Astrocyte (in vitro differentiated cells and primary cell): Measurements from ENCODE around the gene TUFT1. TPM values are rescaled to one million over a fixed set of nuclear protein-coding genes. Genes with fewer than 3 reads are reported as not detected.

Source experiments
- DNase-seq: peaks from one replicate; pipeline ENCODE4 v3.0.0-alpha.2; 2010; ENCODE audit warnings: low read depth
- FAIRE-seq: peaks from 2 replicates; lab custom pipeline; 2011; peaks lifted over from hg19 to GRCh38; lab: Jason Lieb, UNC
- H2AFZ ChIP-seq: 2 replicates; pipeline ENCODE4 v1.6.0; 2012; ENCODE audit warnings: low read depth, low read length, inconsistent platforms
- H3K27ac ChIP-seq: 2 replicates; pipeline ENCODE4 v1.5.1; 2011; ENCODE audit warnings: low read depth, low read length, inconsistent platforms
- H3K27me3 ChIP-seq: 2 replicates; pipeline ENCODE4 v1.6.0; 2011; ENCODE audit warnings: low read length, inconsistent platforms; ENCODE audit not compliant: insufficient read depth
- H3K36me3 ChIP-seq: 2 replicates; pipeline ENCODE4 v1.5.1; 2011; ENCODE audit warnings: low read length, inconsistent platforms; ENCODE audit not compliant: insufficient read depth
- H3K4me1 ChIP-seq: 2 replicates; pipeline ENCODE4 v1.5.1; 2011; ENCODE audit warnings: low read length, inconsistent platforms; ENCODE audit not compliant: insufficient read depth
- H3K4me2 ChIP-seq: 2 replicates; pipeline ENCODE4 v1.6.0; 2012; ENCODE audit warnings: low read length, inconsistent platforms
- H3K4me3 ChIP-seq: 2 replicates; pipeline ENCODE4 v1.5.1; 2011; ENCODE audit warnings: low read depth, mild to moderate bottlenecking, low read length, inconsistent platforms; ENCODE audit not compliant: insufficient read depth
- H3K79me2 ChIP-seq: 2 replicates; pipeline ENCODE4 v1.6.0; 2012; ENCODE audit warnings: mild to moderate bottlenecking, low read length, inconsistent platforms; ENCODE audit not compliant: insufficient read depth
- H3K9ac ChIP-seq: 2 replicates; pipeline ENCODE4 v1.6.0; 2012; ENCODE audit warnings: mild to moderate bottlenecking, low read length, inconsistent platforms
- H3K9me3 ChIP-seq: 2 replicates; pipeline ENCODE4 v1.5.1; 2012; ENCODE audit warnings: low read depth, mild to moderate bottlenecking, low read length, inconsistent platforms; ENCODE audit not compliant: insufficient read depth
- H4K20me1 ChIP-seq: 2 replicates; pipeline ENCODE4 v1.6.0; 2012; ENCODE audit warnings: low read length, inconsistent platforms; ENCODE audit not compliant: insufficient read depth
- H3K27ac Mint-ChIP-seq: one replicate; pipeline ENCODE4 v1.8.0; 2021; ENCODE audit warnings: mild to moderate bottlenecking, mixed read lengths; ENCODE audit not compliant: unreplicated experiment
- H3K27me3 Mint-ChIP-seq: one replicate; pipeline ENCODE4 v1.8.0; 2021; ENCODE audit warnings: low read depth, mixed read lengths; ENCODE audit not compliant: unreplicated experiment
- H3K36me3 Mint-ChIP-seq: one replicate; pipeline ENCODE4 v1.8.0; 2021; ENCODE audit warnings: low read depth, mixed read lengths; ENCODE audit not compliant: unreplicated experiment
- H3K4me1 Mint-ChIP-seq: one replicate; pipeline ENCODE4 v1.8.0; 2021; ENCODE audit warnings: low read depth, mixed read lengths; ENCODE audit not compliant: unreplicated experiment
- H3K4me3 Mint-ChIP-seq: one replicate; pipeline ENCODE4 v1.8.0; 2021; ENCODE audit warnings: mild to moderate bottlenecking, moderate library complexity, mixed read lengths; ENCODE audit not compliant: unreplicated experiment
- H3K9me3 Mint-ChIP-seq: one replicate; pipeline ENCODE4 v1.8.0; 2021; ENCODE audit warnings: mild to moderate bottlenecking, mixed read lengths; ENCODE audit not compliant: unreplicated experiment
- EZH2 ChIP-seq: IDR thresholded peaks from 2 replicates; pipeline ENCODE4 v1.6.1; 2012; ENCODE audit warnings: mild to moderate bottlenecking, low read length, inconsistent platforms; ENCODE audit not compliant: insufficient read depth
- total RNA-seq: library from RNA; stranded (reverse); gene quantifications from 2 replicates; pipeline ENCODE4 v1.2.1, GENCODE V29; 2021
- TF ChIP-seq, protein P1 (sequence below): IDR thresholded peaks from 2 replicates; pipeline ENCODE4 v1.5.1; 2011; ENCODE audit warnings: low read depth, mild to moderate bottlenecking, inconsistent platforms, low read length, moderate library complexity; ENCODE audit not compliant: insufficient read depth

The TUFT1 gene
- total RNA-seq, 1 donor from 2014 or later, result 90.6 TPM

DNA sequence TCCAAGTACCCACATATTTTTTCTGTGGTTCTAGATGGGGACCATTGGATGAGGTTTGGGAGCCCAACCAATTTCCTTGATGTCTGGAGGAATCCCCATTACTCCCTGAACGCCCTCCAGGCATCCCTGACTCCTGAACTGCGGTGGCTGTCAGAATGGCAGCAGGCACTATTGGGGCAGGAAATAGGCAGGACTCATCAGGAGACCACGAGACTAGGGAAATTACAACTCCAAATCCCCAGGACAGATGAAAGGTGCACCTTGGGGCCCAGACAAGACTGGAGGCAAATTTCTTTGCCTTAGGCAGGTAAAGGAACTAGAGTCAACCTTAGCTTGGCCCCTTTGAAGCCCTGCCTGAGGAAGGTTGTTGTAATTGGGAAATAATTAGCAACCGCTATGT, 27.8 kb upstream of the TUFT1 start:
- H3K4me1 ChIP-seq, result peaks cover 19% of the 10 kb centered on the region
- DNase-seq (no peak), FAIRE-seq (no peak)
- Mint-ChIP-seq H3K4me1 (peaks cover 26% of the 10 kb centered on the region), H3K4me3 (peak overlapping the region; percentile 81), H3K27ac (peak overlapping the region; percentile 53), H3K36me3 (no peaks in the 10 kb centered on the region), H3K9me3 (peaks cover 2% of the 10 kb centered on the region), H3K27me3 (peaks cover 3% of the 10 kb centered on the region)
- no peak overlapping the region for H3K9ac ChIP-seq
- no peak overlapping the region for H3K27ac ChIP-seq
- H3K4me3 ChIP-seq, result no peak overlapping the region
- H2AFZ ChIP-seq, result no peak overlapping the region
- H3K27me3 ChIP-seq, result peaks cover 9% of the 10 kb centered on the region
- no peaks in the 10 kb centered on the region for H3K79me2 ChIP-seq
- H4K20me1 ChIP-seq, result no peaks in the 10 kb centered on the region
- peak overlapping the region; percentile 95 for H3K4me2 ChIP-seq
- TF ChIP-seq, protein P1, sequence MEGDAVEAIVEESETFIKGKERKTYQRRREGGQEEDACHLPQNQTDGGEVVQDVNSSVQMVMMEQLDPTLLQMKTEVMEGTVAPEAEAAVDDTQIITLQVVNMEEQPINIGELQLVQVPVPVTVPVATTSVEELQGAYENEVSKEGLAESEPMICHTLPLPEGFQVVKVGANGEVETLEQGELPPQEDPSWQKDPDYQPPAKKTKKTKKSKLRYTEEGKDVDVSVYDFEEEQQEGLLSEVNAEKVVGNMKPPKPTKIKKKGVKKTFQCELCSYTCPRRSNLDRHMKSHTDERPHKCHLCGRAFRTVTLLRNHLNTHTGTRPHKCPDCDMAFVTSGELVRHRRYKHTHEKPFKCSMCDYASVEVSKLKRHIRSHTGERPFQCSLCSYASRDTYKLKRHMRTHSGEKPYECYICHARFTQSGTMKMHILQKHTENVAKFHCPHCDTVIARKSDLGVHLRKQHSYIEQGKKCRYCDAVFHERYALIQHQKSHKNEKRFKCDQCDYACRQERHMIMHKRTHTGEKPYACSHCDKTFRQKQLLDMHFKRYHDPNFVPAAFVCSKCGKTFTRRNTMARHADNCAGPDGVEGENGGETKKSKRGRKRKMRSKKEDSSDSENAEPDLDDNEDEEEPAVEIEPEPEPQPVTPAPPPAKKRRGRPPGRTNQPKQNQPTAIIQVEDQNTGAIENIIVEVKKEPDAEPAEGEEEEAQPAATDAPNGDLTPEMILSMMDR, result no peak
- no peak for TF ChIP-seq EZH2
- no peaks in the 10 kb centered on the region for H3K36me3 ChIP-seq
- H3K9me3 ChIP-seq, result no peaks in the 10 kb centered on the region

GRCh38 chr1:151512801-151513625, 27.1 kb upstream of the TUFT1 start:
- Mint-ChIP-seq H3K9me3 (peaks cover 2% of the 10 kb centered on the region), H3K4me1 (peaks cover 26% of the 10 kb centered on the region), H3K36me3 (no peaks in the 10 kb centered on the region), H3K27ac (peak overlapping the region; percentile 86), H3K4me3 (peak overlapping the region; percentile 76), H3K27me3 (no peaks in the 10 kb centered on the region)
- Histone ChIP-seq H3K79me2 (no peaks in the 10 kb centered on the region), H2AFZ (no peak overlapping the region), H3K9me3 (no peaks in the 10 kb centered on the region), H3K4me1 (peaks cover 19% of the 10 kb centered on the region), H3K36me3 (no peaks in the 10 kb centered on the region), H4K20me1 (no peaks in the 10 kb centered on the region), H3K4me3 (no peak overlapping the region), H3K4me2 (no peak overlapping the region), H3K27me3 (peaks cover 9% of the 10 kb centered on the region), H3K9ac (no peak overlapping the region), H3K27ac (no peak overlapping the region)
- FAIRE-seq (no peak), DNase-seq (no peak)
- TF ChIP-seq, protein P1, result no peak
- no peak for TF ChIP-seq EZH2

DNA sequence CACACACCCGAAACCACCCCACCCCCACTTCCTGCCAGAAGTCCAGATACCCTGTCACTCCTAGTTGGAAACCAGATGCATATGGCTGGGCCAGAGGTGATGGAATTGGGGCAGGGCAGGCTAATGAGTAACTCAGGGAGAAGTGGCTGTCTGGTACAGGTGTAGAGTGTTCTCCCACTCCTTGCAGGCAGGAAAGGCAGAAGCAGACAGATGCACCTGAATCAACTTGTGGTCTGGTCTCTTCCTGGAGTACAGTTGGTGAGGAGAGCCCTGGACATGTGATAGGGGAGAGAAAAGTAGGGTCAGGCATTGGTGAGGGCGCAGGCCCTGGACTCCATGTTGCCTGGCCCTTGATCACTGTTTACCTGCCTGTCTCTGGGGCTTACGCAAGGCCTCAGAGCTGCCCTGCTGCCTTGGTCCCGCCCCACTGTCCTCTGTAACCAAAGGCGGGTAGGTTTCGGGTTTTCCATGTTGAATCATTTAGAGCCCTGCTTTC, 26.4 kb upstream of the TUFT1 start:
- H3K4me3 Mint-ChIP-seq, result peak overlapping the region; percentile 76
- Histone ChIP-seq H3K79me2 (no peaks in the 10 kb centered on the region), H3K27me3 (peaks cover 9% of the 10 kb centered on the region), H3K9me3 (no peaks in the 10 kb centered on the region), H3K4me3 (no peak overlapping the region), H3K4me2 (no peak overlapping the region), H3K36me3 (no peaks in the 10 kb centered on the region), H3K9ac (no peak overlapping the region), H4K20me1 (no peaks in the 10 kb centered on the region), H3K4me1 (peaks cover 19% of the 10 kb centered on the region), H3K27ac (no peak overlapping the region), H2AFZ (no peak overlapping the region)
- H3K4me1 Mint-ChIP-seq, result peaks cover 26% of the 10 kb centered on the region
- DNase-seq, result no peak
- TF ChIP-seq EZH2, result no peak
- TF ChIP-seq, protein P1, result no peak
- FAIRE-seq, result no peak
- peaks cover 2% of the 10 kb centered on the region for H3K9me3 Mint-ChIP-seq
- H3K27me3 Mint-ChIP-seq, result no peaks in the 10 kb centered on the region
- H3K36me3 Mint-ChIP-seq, result no peaks in the 10 kb centered on the region
- peak overlapping the region; percentile 86 for H3K27ac Mint-ChIP-seq
